SK-N-SH (cell line): ENCODE results near the gene DIAPH1. TPM values are rescaled to one million over a fixed set of nuclear protein-coding genes. Genes with fewer than 3 reads are reported as not detected.
A peak's percentile ranks its signal among the peaks of the same experiment; 100 is the strongest.

ENCODE experiments used
- CTCF ChIA-PET: fragments of 300-600, 350-600 bp; formaldehyde crosslinking; extraction: SDS; loops from one replicate; lab custom pipeline; 2021; lab: Yijun Ruan, JAX
- POLR2A ChIA-PET: fragments of 350-600 bp; sonication (Branson Sonifier 250); formaldehyde crosslinking; extraction: SDS; loops from one replicate; lab custom pipeline; 2020; ENCODE audit warnings: antibody characterized with exemption, inconsistent platforms; lab: Yijun Ruan, JAX
- DNase-seq: peaks from one replicate; pipeline ENCODE4 v3.0.0; 2012
- H2AFZ ChIP-seq: fragments of 200-600 bp; sonication (generic); 2 replicates; pipeline ENCODE4 v1.8.1; 2016; ENCODE audit warnings: antibody characterized with exemption, mild to moderate bottlenecking, low read depth
- H3F3A ChIP-seq: fragments of 200-600 bp; sonication (generic); replicated peaks from 2 replicates; pipeline ENCODE3; 2016; ENCODE audit warnings: antibody characterized with exemption, mild to moderate bottlenecking; ENCODE audit not compliant: insufficient read depth
- H3K27ac ChIP-seq, 2 experiments: fragments of 200-500 bp in 1 of 2; fragments of 200-600 bp in 1 of 2; sonication (Bioruptor generic) in 1 of 2; sonication (generic), shearing (Covaris generic) in 1 of 2; 2 replicates each; pipeline versions ENCODE4 v1.5.1 to v1.6.1; 2014 to 2016; ENCODE audit warnings: low read depth in 2 of 2, inconsistent platforms in 1 of 2, low read length in 1 of 2, mild to moderate bottlenecking in 1 of 2, mixed read lengths in 1 of 2
- H3K27me3 ChIP-seq: fragments of 200-600 bp; sonication (generic), shearing (Covaris generic); 2 replicates; pipeline ENCODE4 v1.6.1; 2016; ENCODE audit warnings: mixed run types; ENCODE audit not compliant: insufficient read depth
- H3K36me3 ChIP-seq, 2 experiments: fragments of 200-500 bp in 1 of 2; fragments of 200-600 bp in 1 of 2; sonication (Bioruptor generic) in 1 of 2; sonication (generic) in 1 of 2; replicated peaks in 1 of 2; 2 replicates each; pipeline versions ENCODE3 to v1.5.1; 2014 to 2016; ENCODE audit warnings: low read length in 1 of 2, mild to moderate bottlenecking in 1 of 2; ENCODE audit not compliant: insufficient read depth in 2 of 2, control insufficient read depth in 1 of 2
- H3K4me1 ChIP-seq, 2 experiments: fragments of 200-500 bp in 1 of 2; fragments of 200-600 bp in 1 of 2; sonication (Bioruptor generic) in 1 of 2; sonication (generic), shearing (Covaris generic) in 1 of 2; 2 replicates each; pipeline versions ENCODE4 v1.5.1 to v1.6.1; 2014 to 2016; ENCODE audit warnings: low read depth in 1 of 2, low read length in 1 of 2, mixed run types in 1 of 2; ENCODE audit not compliant: insufficient read depth in 2 of 2, control insufficient read depth in 1 of 2
- H3K4me2 ChIP-seq: fragments of 200-600 bp; sonication (generic), shearing (Covaris generic); 2 replicates; pipeline ENCODE4 v1.6.1; 2017; ENCODE audit warnings: mixed run types
- H3K4me3 ChIP-seq, 2 experiments: fragments of 200-500 bp in 1 of 2; fragments of 200-600 bp in 1 of 2; sonication (Bioruptor generic) in 1 of 2; sonication (generic), shearing (Covaris generic) in 1 of 2; 2 replicates each; pipeline versions ENCODE4 v1.5.1 to v1.8.1; 2014 to 2016; ENCODE audit warnings: low read depth in 2 of 2, inconsistent platforms in 1 of 2, low read length in 1 of 2, mild to moderate bottlenecking in 1 of 2, mixed read lengths in 1 of 2, moderate library complexity in 1 of 2
- H3K79me2 ChIP-seq: fragments of 200-600 bp; sonication (generic); 2 replicates; pipeline ENCODE4 v1.8.1; 2017; ENCODE audit warnings: mild to moderate bottlenecking; ENCODE audit not compliant: insufficient read depth
- H3K9ac ChIP-seq: fragments of 200-600 bp; sonication (generic); 2 replicates; pipeline ENCODE4 v1.6.1; 2017; ENCODE audit warnings: mixed run types
- H3K9me2 ChIP-seq: fragments of 200-600 bp; sonication (generic); 2 replicates; pipeline ENCODE4 v1.6.1; 2017; ENCODE audit warnings: mixed run types
- H3K9me3 ChIP-seq: fragments of 200-600 bp; sonication (generic); 2 replicates; pipeline ENCODE4 v1.6.1; 2017; ENCODE audit warnings: mixed run types, mild to moderate bottlenecking, moderate library complexity
- H4K20me1 ChIP-seq: fragments of 200-600 bp; sonication (generic); 2 replicates; pipeline ENCODE4 v1.6.1; 2017; ENCODE audit warnings: mild to moderate bottlenecking, mixed run types; ENCODE audit not compliant: insufficient read depth
- CHD2 ChIP-seq: fragments of 150-350 bp; IDR thresholded peaks from 2 replicates; pipeline ENCODE4 v1.6.1; 2018; ENCODE audit warnings: low read length; ENCODE audit not compliant: partially characterized antibody
- ELF1 ChIP-seq: IDR thresholded peaks from 2 replicates; pipeline ENCODE4 v1.4.0; 2012
- EP300 ChIP-seq, 2 experiments: IDR thresholded peaks; 2 replicates each; pipeline versions ENCODE4 v1.4.0 to v1.6.1; 2012; ENCODE audit warnings: borderline replicate concordance in 1 of 2, low read depth in 1 of 2, low read length in 1 of 2
- FOSL2 ChIP-seq: IDR thresholded peaks from 2 replicates; pipeline ENCODE4 v1.4.0; 2012; ENCODE audit warnings: low read depth, mild to moderate bottlenecking, moderate library complexity, borderline replicate concordance
- FOXJ3 ChIP-seq: sonication (generic); formaldehyde crosslinking; IDR thresholded peaks from 2 replicates; pipeline ENCODE4 v1.5.1; 2020; ENCODE audit warnings: mild to moderate bottlenecking, missing genetic modification reagents
- GATA2 ChIP-seq: sonication (generic); formaldehyde crosslinking; IDR thresholded peaks from 2 replicates; pipeline ENCODE4 v1.5.0; 2020; ENCODE audit warnings: mild to moderate bottlenecking, missing genetic modification reagents
- MXI1 ChIP-seq: IDR thresholded peaks from 2 replicates; pipeline ENCODE4 v1.6.1; 2012; ENCODE audit warnings: mild to moderate bottlenecking, low read depth, low read length, improper control_type of control experiment
- NFIC ChIP-seq: IDR thresholded peaks from 2 replicates; pipeline ENCODE4 v1.4.0; 2012; ENCODE audit warnings: borderline replicate concordance
- POLR2AphosphoS5 ChIP-seq: IDR thresholded peaks from 2 replicates; pipeline ENCODE4 v1.6.1; 2012; ENCODE audit warnings: low read depth, low read length
- RAD21 ChIP-seq: IDR thresholded peaks from 2 replicates; pipeline ENCODE4 v1.6.1; 2012; ENCODE audit warnings: mild to moderate bottlenecking, low read length
- RFX5 ChIP-seq: IDR thresholded peaks from 2 replicates; pipeline ENCODE4 v1.6.1; 2012; ENCODE audit warnings: mild to moderate bottlenecking, improper control_type of control experiment, low read length
- RXRA ChIP-seq: IDR thresholded peaks from 2 replicates; pipeline ENCODE4 v1.4.0; 2012; ENCODE audit warnings: low read depth, mild to moderate bottlenecking, borderline replicate concordance
- SMC3 ChIP-seq: IDR thresholded peaks from 2 replicates; pipeline ENCODE4 v1.6.1; 2012; ENCODE audit warnings: low read depth, low read length, improper control_type of control experiment
- TAF1 ChIP-seq: IDR thresholded peaks from 2 replicates; pipeline ENCODE4 v1.6.1; 2012; ENCODE audit warnings: low read depth, mild to moderate bottlenecking, low read length, moderate library complexity, borderline replicate concordance
- TCF12 ChIP-seq: IDR thresholded peaks from 2 replicates; pipeline ENCODE4 v1.4.0; 2012
- YY1 ChIP-seq: IDR thresholded peaks from 2 replicates; pipeline ENCODE4 v1.4.0; 2012; ENCODE audit warnings: low read depth, mild to moderate bottlenecking
- WGBS: methylation state at CpG from one replicate; pipeline ENCODE4 v1.1.6; 2017; ENCODE audit warnings: low lambda C conversion rate; 5-methylcytosine and 5-hydroxymethylcytosine counted together
- polyA plus RNA-seq, 3 experiments: library from polyadenylated mRNA; depleted of rRNA; stranded (reverse); fragments of >200 nt; gene quantifications; 2 replicates each; pipeline ENCODE4 v1.2.3, GENCODE V29; 2012
- TF ChIP-seq, protein P1 (sequence below): fragments of 150-350 bp; IDR thresholded peaks from 2 replicates; pipeline ENCODE4 v1.6.1; 2016; ENCODE audit warnings: mild to moderate bottlenecking, low read depth, low read length
- TF ChIP-seq, protein P2 (sequence below): IDR thresholded peaks from 2 replicates; pipeline ENCODE4 v1.4.0; 2012; ENCODE audit warnings: low read depth, borderline replicate concordance
- TF ChIP-seq, protein P3 (sequence below): IDR thresholded peaks from 2 replicates; pipeline ENCODE4 v1.4.0; 2012; ENCODE audit warnings: low read depth
- TF ChIP-seq, protein P4 (sequence below): IDR thresholded peaks from 2 replicates; pipeline ENCODE4 v1.6.1; 2012; ENCODE audit warnings: mild to moderate bottlenecking, low read depth, low read length, moderate library complexity
- TF ChIP-seq, protein P5 (sequence below): fragments of 200-600 bp; sonication (generic); IDR thresholded peaks from 2 replicates; pipeline ENCODE4 v1.6.1; 2017; ENCODE audit warnings: antibody characterized with exemption, mild to moderate bottlenecking, moderate library complexity

DIAPH1 gene
- polyA plus RNA-seq, 1 of the 3 experiments (the other 2 are of a cell fraction): 30.4 TPM

DNA sequence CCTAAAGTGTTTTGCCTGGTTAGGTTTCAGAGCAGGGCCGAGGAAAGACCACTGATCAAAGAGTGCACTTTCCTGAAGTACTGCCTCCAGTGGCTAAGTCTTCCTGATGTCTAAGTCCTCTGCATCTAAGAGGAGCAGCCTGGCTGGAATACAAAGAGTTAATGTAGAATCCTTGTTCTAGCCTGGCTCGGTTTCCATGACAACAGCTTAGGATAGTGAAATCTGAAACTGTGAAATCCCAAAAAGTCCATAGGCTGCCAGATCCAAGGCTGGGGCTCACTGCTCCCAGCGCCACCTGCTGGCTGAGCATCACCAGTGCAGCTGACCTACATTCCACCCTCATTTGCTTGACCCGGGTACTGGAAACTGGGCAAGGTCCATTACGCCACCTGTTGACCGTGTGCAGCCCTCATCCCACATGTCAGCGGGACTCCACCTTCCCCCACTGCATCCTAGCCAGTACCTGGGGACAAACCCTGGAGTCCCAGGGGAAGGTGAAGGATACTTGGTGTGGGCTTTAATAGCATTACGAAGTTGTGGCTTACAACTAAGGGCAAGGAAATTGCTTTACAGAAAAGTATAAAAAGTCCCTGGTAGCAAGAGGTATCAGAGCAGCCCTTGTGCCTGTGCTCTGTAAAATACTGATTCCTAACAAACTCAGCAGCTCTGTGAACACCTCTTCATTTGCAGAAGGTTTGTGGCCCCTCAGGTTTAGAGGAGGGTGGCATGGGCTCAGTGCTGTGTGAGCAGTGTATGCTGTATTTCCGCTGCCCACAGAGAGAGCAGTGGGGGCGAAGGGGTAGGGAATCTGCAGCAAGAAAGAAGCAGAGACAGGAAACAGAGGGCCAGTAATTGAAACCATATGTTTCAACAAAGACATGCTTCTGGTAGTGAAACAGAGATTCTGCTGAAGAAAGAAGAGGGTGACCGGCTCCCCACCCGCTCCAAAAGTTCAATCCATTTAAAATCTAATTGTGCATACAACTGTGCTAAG lies 93.9 kb downstream of the DIAPH1 start:
- DNase-seq: peak; percentile 79
- ChIA-PET POLR2A (interaction anchor here (0.8 to 1.8 kb wide), 10 partner anchors 10 to 107 kb away, joined by 3 to 7 read pairs (median 6); partner anchors contain the start of genes PCDHGB7, PCDHGC3 and PCDHGC4), CTCF (interaction anchor here (0.6 to 13.1 kb wide), 55 partner anchors 9 to 338 kb away, joined by 3 to 191 read pairs (median 4); partner anchors contain the start of genes PCDHB14, PCDHGA10, PCDHGA11 and PCDHGA2)
- H3K27me3 ChIP-seq: no peaks in the 10 kb centered on the region
- H4K20me1 ChIP-seq: no peaks in the 10 kb centered on the region
- H2AFZ ChIP-seq: peak overlapping the region; percentile 45; the same call in 1 of the 2 replicates
- peak overlapping the region; percentile 66; the same call in 1 of the 2 replicates for H3K9ac ChIP-seq
- H3F3A ChIP-seq: peaks cover 63% of the 10 kb centered on the region
- no peaks in the 10 kb centered on the region for H3K9me2 ChIP-seq
- no peaks in the 10 kb centered on the region for H3K9me3 ChIP-seq
- H3K27ac ChIP-seq: peak overlapping the region; percentile 99 to 100
- H3K36me3 ChIP-seq: peaks cover 14 to 28% of the 10 kb centered on the region in 2 experiments
- peak overlapping the region; percentile 23 to 52; a peak in 3 of 4 replicates for H3K4me3 ChIP-seq
- WGBS: 13% methylated on average over 9 of the region's 12 CpGs
- H3K4me1 ChIP-seq: peaks cover 36 to 70% of the 10 kb centered on the region in 2 experiments
- peaks cover 14% of the 10 kb centered on the region for H3K79me2 ChIP-seq
- H3K4me2 ChIP-seq: peak overlapping the region; percentile 85
- TF ChIP-seq NFIC (peak; percentile 82), POLR2AphosphoS5 (peak; percentile 60; the same call in 1 of the 2 replicates), ELF1 (no peak), EP300 (IDR thresholded peaks at IDR 0.05; ENCODE audit: borderline replicate concordance in 1 of 2, low read depth in 1 of 2, low read length in 1 of 2) (peak; percentile 81 to 86; a peak in 3 of 4 replicates), YY1 (no peak), RFX5 (peak; percentile 96), TAF1 (peak; percentile 33; the same call in 1 of the 2 replicates), CHD2 (peak; percentile 82), TCF12 (peak; percentile 98), FOXJ3 (CRISPR knock-in tag) (peak; percentile 50), RAD21 (peak; percentile 98), FOSL2 (no peak; the same call in 1 of the 2 replicates), SMC3 (peak; percentile 99), GATA2 (CRISPR knock-in tag) (no peak), MXI1 (peak; percentile 73; the same call in 1 of the 2 replicates), RXRA (peak; percentile 90)
- TF ChIP-seq, protein P1, sequence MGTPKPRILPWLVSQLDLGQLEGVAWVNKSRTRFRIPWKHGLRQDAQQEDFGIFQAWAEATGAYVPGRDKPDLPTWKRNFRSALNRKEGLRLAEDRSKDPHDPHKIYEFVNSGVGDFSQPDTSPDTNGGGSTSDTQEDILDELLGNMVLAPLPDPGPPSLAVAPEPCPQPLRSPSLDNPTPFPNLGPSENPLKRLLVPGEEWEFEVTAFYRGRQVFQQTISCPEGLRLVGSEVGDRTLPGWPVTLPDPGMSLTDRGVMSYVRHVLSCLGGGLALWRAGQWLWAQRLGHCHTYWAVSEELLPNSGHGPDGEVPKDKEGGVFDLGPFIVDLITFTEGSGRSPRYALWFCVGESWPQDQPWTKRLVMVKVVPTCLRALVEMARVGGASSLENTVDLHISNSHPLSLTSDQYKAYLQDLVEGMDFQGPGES: no peak
- TF ChIP-seq, protein P2, sequence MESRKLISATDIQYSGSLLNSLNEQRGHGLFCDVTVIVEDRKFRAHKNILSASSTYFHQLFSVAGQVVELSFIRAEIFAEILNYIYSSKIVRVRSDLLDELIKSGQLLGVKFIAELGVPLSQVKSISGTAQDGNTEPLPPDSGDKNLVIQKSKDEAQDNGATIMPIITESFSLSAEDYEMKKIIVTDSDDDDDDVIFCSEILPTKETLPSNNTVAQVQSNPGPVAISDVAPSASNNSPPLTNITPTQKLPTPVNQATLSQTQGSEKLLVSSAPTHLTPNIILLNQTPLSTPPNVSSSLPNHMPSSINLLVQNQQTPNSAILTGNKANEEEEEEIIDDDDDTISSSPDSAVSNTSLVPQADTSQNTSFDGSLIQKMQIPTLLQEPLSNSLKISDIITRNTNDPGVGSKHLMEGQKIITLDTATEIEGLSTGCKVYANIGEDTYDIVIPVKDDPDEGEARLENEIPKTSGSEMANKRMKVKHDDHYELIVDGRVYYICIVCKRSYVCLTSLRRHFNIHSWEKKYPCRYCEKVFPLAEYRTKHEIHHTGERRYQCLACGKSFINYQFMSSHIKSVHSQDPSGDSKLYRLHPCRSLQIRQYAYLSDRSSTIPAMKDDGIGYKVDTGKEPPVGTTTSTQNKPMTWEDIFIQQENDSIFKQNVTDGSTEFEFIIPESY: 0 out of 2 replicates have a peak, but pooled peaks have one; percentile 12
- TF ChIP-seq, protein P3, sequence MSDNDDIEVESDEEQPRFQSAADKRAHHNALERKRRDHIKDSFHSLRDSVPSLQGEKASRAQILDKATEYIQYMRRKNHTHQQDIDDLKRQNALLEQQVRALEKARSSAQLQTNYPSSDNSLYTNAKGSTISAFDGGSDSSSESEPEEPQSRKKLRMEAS: peak; percentile 73
- TF ChIP-seq, protein P4, sequence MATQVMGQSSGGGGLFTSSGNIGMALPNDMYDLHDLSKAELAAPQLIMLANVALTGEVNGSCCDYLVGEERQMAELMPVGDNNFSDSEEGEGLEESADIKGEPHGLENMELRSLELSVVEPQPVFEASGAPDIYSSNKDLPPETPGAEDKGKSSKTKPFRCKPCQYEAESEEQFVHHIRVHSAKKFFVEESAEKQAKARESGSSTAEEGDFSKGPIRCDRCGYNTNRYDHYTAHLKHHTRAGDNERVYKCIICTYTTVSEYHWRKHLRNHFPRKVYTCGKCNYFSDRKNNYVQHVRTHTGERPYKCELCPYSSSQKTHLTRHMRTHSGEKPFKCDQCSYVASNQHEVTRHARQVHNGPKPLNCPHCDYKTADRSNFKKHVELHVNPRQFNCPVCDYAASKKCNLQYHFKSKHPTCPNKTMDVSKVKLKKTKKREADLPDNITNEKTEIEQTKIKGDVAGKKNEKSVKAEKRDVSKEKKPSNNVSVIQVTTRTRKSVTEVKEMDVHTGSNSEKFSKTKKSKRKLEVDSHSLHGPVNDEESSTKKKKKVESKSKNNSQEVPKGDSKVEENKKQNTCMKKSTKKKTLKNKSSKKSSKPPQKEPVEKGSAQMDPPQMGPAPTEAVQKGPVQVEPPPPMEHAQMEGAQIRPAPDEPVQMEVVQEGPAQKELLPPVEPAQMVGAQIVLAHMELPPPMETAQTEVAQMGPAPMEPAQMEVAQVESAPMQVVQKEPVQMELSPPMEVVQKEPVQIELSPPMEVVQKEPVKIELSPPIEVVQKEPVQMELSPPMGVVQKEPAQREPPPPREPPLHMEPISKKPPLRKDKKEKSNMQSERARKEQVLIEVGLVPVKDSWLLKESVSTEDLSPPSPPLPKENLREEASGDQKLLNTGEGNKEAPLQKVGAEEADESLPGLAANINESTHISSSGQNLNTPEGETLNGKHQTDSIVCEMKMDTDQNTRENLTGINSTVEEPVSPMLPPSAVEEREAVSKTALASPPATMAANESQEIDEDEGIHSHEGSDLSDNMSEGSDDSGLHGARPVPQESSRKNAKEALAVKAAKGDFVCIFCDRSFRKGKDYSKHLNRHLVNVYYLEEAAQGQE: peak; percentile 46
- TF ChIP-seq, protein P5, sequence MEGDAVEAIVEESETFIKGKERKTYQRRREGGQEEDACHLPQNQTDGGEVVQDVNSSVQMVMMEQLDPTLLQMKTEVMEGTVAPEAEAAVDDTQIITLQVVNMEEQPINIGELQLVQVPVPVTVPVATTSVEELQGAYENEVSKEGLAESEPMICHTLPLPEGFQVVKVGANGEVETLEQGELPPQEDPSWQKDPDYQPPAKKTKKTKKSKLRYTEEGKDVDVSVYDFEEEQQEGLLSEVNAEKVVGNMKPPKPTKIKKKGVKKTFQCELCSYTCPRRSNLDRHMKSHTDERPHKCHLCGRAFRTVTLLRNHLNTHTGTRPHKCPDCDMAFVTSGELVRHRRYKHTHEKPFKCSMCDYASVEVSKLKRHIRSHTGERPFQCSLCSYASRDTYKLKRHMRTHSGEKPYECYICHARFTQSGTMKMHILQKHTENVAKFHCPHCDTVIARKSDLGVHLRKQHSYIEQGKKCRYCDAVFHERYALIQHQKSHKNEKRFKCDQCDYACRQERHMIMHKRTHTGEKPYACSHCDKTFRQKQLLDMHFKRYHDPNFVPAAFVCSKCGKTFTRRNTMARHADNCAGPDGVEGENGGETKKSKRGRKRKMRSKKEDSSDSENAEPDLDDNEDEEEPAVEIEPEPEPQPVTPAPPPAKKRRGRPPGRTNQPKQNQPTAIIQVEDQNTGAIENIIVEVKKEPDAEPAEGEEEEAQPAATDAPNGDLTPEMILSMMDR: peak; percentile 100
